Measurements from ENCODE around the gene FKBP1A.

Gene FKBP1A

GRCh38 chr20:1392693-1393506 is at the start of gene FKBP1A:
TSS of gene FKBP1A (minus strand) at chr20:1393054. CDS start at chr20:1392998, 56 bp downstream.
- peak; percentile 93 for DNase-seq (ENCODE audit: low spot score)

- no peak for DNase-seq (ENCODE audit: low spot score)
Observed at GRCh38 chr20:1442304-1442703, 49.5 kb upstream of the FKBP1A start.

- DNase-seq (ENCODE audit: low spot score) = no peak
Observed at GRCh38 chr20:1441133-1441532, 48.3 kb upstream of the FKBP1A start.

- DNase-seq (ENCODE audit: low spot score) = no peak
Observed at GRCh38 chr20:1440024-1440423, 47.2 kb upstream of the FKBP1A start.

- DNase-seq (ENCODE audit: low spot score) = no peak
Observed at GRCh38 chr20:1438361-1438760, 45.5 kb upstream of the FKBP1A start.

- peak; percentile 54 for DNase-seq (ENCODE audit: low spot score)
Observed at GRCh38 chr20:1437235-1437904, 44.5 kb upstream of the FKBP1A start.

- DNase-seq (ENCODE audit: low spot score) = no peak
Observed at GRCh38 chr20:1436263-1436662, 43.4 kb upstream of the FKBP1A start.

- DNase-seq (ENCODE audit: low spot score) = no peak
Observed at GRCh38 chr20:1435337-1435699, 42.5 kb upstream of the FKBP1A start.

GRCh38 chr20:1434571-1435336 is 41.9 kb upstream of the FKBP1A start:
- peak; percentile 39 for DNase-seq (ENCODE audit: low spot score)

- DNase-seq (ENCODE audit: low spot score) = no peak
Observed at GRCh38 chr20:1431158-1431557, 38.3 kb upstream of the FKBP1A start.

GRCh38 chr20:1430004-1430451 is 37.2 kb upstream of the FKBP1A start:
- DNase-seq (ENCODE audit: low spot score) = no peak

- no peak for DNase-seq (ENCODE audit: low spot score)
Observed at GRCh38 chr20:1429143-1429728, 36.4 kb upstream of the FKBP1A start.

- DNase-seq (ENCODE audit: low spot score) = no peak
Observed at GRCh38 chr20:1427457-1428054, 34.7 kb upstream of the FKBP1A start.

GRCh38 chr20:1426231-1426849 is 33.5 kb upstream of the FKBP1A start:
- DNase-seq (ENCODE audit: low spot score) = no peak

GRCh38 chr20:1424336-1424735 is 31.5 kb upstream of the FKBP1A start:
- no peak for DNase-seq (ENCODE audit: low spot score)

GRCh38 chr20:1423625-1424106 is 30.8 kb upstream of the FKBP1A start:
- DNase-seq (ENCODE audit: low spot score) = no peak

GRCh38 chr20:1423206-1423605 is 30.4 kb upstream of the FKBP1A start:
- no peak for DNase-seq (ENCODE audit: low spot score)

GRCh38 chr20:1422753-1423152 is 29.9 kb upstream of the FKBP1A start:
- DNase-seq (ENCODE audit: low spot score) = no peak

GRCh38 chr20:1420066-1420465 is 27.2 kb upstream of the FKBP1A start:
- DNase-seq (ENCODE audit: low spot score) = no peak

GRCh38 chr20:1418350-1418749 is 25.5 kb upstream of the FKBP1A start:
- no peak for DNase-seq (ENCODE audit: low spot score)

- DNase-seq (ENCODE audit: low spot score) = no peak
Observed at GRCh38 chr20:1417790-1418189, 24.9 kb upstream of the FKBP1A start.
